Stimulated activated naive CD4-positive, alpha-beta T cell treated with Interleukin-2 at 50 U/mL for 16 hours (primary cell): ENCODE data around the gene SETD1A.
"Not testable (repeated sequence)": the region's sequence is repeated elsewhere in the genome, so short reads cannot be mapped to it uniquely, and the experiment has no call there.

Experiments
- DNase-seq: peaks from one replicate; lab custom pipeline; 2025; lab: John Stamatoyannopoulos, UW

Gene SETD1A

GRCh38 chr16:30929167-30929566 lies 28.4 kb upstream of the SETD1A start:
- DNase-seq, result no peak

- DNase-seq, result no peak
Measured at GRCh38 chr16:30930160-30930571, 27.4 kb upstream of the SETD1A start.

- DNase-seq, result no peak
Measured at GRCh38 chr16:30931068-30931650, 26.4 kb upstream of the SETD1A start.

GRCh38 chr16:30934827-30935557 lies 22.6 kb upstream of the SETD1A start:
- peak; percentile 3 for DNase-seq

- DNase-seq, result no peak
Measured at GRCh38 chr16:30937692-30938091, 19.9 kb upstream of the SETD1A start.

GRCh38 chr16:30939571-30939970 lies 18.0 kb upstream of the SETD1A start:
- DNase-seq, result not testable (repeated sequence)

- peak; percentile 58 for DNase-seq
Measured at GRCh38 chr16:30941600-30942425, 15.7 kb upstream of the SETD1A start.

- DNase-seq, result no peak
Measured at GRCh38 chr16:30942426-30942806, 15.1 kb upstream of the SETD1A start.

GRCh38 chr16:30944352-30944751 lies 13.2 kb upstream of the SETD1A start:
- DNase-seq, result no peak

GRCh38 chr16:30946671-30947540 lies 10.6 kb upstream of the SETD1A start:
- DNase-seq, result no peak

- DNase-seq, result no peak
Measured at GRCh38 chr16:30947541-30947858, 10.1 kb upstream of the SETD1A start.

- DNase-seq, result no peak
Measured at GRCh38 chr16:30947859-30948666, 9.5 kb upstream of the SETD1A start.

GRCh38 chr16:30948667-30949649 lies 8.6 kb upstream of the SETD1A start, which contains the start of gene ORAI3:
Gene ORAI3 (plus strand): TSS chr16:30949068. CDS start chr16:30949290, 222 bp downstream.
- DNase-seq, result peak; percentile 12

GRCh38 chr16:30949650-30950515 lies 7.7 kb upstream of the SETD1A start:
- DNase-seq, result peak; percentile 16

- DNase-seq, result no peak
Measured at GRCh38 chr16:30950516-30951065, 7.0 kb upstream of the SETD1A start.

GRCh38 chr16:30951193-30951592 lies 6.4 kb upstream of the SETD1A start:
- no peak for DNase-seq

GRCh38 chr16:30951750-30952149 lies 5.8 kb upstream of the SETD1A start:
- no peak for DNase-seq

GRCh38 chr16:30953111-30953510 lies 4.4 kb upstream of the SETD1A start:
- no peak for DNase-seq
